ENCODE measurements around the gene PLK3.
"Not testable (repeated sequence)": the region's sequence is repeated elsewhere in the genome, so short reads cannot be mapped to it uniquely, and the experiment has no call there.

Gene PLK3

DNA sequence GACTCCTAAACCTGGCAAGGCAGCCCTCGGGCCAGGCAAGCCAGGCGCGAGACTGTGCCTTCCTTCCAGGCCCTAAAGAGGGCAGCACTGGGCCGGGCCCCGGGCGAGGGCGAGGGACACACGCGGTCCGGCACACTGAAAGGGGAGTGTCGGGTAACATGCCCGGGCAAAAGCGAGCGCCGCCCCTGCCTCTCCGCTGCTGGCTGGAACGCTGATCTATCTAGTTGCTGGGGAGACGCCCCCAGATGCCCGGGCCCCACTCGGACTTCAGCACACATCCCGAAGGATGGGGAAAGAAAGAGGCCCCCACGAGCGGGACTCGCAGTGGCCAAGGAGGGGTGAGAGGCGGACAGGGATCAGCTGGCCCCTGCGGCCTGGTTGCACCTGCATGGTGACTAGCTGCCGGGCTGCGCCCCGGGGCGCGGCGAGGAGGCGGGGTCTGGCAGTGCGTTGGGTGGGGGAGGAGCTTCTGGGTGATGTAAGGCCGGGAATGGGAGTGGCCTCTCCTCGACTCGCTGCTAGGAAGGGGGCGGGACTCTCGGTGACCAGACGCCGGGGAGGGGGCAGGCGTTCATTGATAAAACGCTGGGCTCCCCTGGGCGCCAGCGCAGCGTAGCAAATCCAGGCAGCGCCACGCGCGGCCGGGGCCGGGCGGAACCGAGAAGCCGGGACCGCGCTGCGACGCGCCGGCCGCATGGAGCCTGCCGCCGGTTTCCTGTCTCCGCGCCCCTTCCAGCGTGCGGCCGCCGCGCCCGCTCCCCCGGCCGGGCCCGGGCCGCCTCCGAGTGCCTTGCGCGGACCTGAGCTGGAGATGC lies at the start of gene PLK3:
Gene PLK3, plus strand, starts transcription at position 608 of the 815 bp plus-strand sequence. Its CDS starts 87 bp downstream, at position 695.
- peak; percentile 96 for DNase-seq

- DNase-seq = no peak
Observed at GRCh38 chr1:44757420-44757819, 42.8 kb upstream of the PLK3 start.

DNA sequence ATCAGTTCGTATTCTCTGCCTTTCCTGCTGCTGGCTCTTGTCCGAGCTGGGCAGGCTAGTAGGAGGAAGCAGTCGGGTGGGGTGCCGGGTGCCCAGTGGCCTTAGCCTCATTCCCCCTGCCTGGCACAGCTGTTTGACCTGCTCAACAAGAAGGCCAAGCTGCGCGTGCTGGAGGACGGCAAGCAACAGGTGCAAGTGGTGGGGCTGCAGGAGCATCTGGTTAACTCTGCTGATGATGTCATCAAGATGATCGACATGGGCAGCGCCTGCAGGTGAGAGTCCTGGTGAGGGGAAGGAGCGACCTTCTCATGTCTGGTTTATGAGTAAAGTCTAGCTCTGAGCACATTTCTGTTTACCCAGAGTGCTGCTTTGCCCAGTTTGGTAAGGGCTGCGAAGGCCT lies 41.1 kb upstream of the PLK3 start:
- DNase-seq = no peak

- no peak for DNase-seq
Observed at GRCh38 chr1:44760876-44761275, 39.3 kb upstream of the PLK3 start.

DNA sequence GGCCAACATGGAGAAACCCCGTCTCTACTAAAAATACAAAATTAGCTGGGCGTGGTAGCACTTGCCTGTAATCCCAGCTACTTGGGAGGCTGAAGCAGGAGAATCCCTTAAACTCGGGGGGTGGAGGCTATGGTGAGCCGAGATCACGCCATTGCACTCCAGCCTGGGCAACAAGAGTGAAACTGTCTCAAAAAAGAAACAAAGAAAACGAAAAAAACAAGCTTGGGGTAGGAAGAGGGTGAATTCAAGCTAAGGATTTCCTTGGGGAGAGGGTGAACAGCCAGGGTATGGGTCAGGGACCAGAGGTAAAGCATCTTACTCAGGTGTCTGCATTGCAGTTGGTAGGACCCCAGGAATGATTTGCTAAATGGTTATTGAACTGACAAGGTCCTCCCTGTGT lies 33.8 kb upstream of the PLK3 start:
- DNase-seq = not testable (repeated sequence)

DNA sequence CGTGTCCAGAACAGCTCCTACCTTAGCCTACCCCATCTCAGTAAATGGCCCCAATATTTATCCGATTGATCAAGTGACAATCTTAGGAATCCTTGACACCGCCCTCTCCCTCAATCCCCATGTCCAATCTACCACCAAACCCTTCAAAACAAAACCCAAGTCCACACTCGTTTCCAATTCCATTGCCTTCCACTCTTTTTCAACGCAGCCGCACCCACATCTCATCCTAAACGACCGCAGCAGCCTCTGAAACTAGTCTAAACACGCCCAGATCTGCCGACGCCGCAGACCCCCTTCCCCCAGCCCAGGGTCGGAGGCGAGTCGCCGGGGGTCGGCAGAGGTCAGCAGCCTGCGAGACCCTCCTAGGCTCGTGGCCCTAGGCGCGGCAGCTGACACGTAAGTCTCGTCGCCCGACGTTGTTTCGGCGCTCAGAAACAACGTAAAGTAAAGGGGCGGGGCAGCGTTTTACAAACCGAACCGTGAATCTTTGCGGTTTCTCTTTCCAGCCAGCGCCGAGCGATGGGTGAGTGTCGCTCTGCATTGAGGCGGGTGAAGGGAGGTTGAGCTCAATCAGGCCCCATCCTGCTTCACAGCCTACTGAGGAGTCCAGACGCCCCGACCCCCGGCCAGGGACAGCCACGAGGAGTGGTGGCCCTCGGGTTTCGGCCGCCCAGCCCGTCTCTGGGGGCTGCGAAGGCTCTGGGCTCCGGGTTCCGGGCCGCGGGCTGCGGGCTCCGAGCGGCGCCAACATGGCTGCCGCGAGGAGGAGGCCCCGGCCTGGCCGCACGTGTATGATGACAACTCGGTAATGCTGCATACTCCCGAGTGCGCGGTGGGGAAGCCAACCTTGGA lies 24.9 kb upstream of the PLK3 start, which contains the start of gene RPS8:
Gene RPS8, plus strand, starts transcription at position 463 of the 852 bp plus-strand sequence. Its CDS starts 57 bp downstream, at position 520.
- DNase-seq = peak; percentile 97

- no peak for DNase-seq
Observed at GRCh38 chr1:44775930-44776729, 24.0 kb upstream of the PLK3 start.

GRCh38 chr1:44776730-44777068 lies 23.5 kb upstream of the PLK3 start:
- DNase-seq = no peak

- no peak for DNase-seq
Observed at GRCh38 chr1:44777547-44777946, 22.6 kb upstream of the PLK3 start.

DNA sequence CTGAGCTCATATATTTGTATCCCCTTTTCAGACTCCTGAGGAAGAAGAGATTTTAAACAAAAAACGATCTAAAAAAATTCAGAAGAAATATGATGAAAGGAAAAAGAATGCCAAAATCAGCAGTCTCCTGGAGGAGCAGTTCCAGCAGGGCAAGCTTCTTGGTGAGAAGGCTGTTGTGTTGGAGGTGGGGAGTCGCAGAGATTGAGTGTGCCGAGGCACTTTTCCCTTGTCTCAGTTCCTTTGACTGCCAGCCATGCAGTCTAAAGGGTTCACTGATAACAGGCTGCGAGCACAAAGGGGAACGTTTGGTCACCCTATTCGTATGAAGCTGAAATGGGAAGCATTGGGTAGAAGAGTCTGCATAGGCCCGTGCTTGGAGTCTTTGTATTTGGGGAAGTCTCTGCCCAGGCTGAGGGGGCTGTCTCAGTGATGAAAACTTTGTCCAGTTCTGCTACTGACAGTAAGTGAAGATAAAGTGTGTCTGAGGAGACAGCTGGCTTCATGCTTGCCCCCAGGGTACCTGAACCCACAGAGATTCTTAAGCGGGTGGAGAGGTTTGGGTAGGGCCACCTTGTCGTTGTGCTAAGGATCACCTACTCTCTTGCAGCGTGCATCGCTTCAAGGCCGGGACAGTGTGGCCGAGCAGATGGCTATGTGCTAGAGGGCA lies 22.1 kb upstream of the PLK3 start:
- DNase-seq = no peak

GRCh38 chr1:44778705-44779576 lies 21.2 kb upstream of the PLK3 start:
- DNase-seq = no peak

DNA sequence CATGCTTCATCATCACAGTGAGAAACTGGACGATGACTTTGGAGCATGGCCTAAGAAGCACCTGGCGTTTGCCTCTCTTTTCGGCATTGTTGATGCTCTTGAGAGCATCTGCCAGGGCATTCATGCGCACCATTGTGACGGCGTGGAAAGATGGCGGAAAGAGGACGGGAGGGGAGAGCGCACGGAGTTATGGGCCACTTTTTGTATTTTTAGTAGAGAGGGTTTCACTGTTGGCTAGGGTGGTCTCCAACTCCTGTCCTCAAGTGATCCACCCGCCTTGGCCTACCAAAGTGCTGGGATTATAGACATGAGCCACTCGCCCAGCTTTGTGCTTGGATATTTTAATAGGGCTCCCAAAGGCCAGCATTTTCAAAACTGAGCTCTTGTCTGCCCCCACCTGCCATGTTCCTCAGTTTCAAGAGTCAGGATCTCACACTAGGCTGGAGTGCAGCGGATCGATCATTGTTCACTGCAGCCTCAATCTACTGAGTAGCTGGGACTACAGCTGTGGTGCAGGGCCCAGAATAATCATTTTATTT lies 19.5 kb upstream of the PLK3 start:
- DNase-seq = no peak

GRCh38 chr1:44783697-44784093 lies 16.5 kb upstream of the PLK3 start:
- peak; percentile 36 for DNase-seq

DNA sequence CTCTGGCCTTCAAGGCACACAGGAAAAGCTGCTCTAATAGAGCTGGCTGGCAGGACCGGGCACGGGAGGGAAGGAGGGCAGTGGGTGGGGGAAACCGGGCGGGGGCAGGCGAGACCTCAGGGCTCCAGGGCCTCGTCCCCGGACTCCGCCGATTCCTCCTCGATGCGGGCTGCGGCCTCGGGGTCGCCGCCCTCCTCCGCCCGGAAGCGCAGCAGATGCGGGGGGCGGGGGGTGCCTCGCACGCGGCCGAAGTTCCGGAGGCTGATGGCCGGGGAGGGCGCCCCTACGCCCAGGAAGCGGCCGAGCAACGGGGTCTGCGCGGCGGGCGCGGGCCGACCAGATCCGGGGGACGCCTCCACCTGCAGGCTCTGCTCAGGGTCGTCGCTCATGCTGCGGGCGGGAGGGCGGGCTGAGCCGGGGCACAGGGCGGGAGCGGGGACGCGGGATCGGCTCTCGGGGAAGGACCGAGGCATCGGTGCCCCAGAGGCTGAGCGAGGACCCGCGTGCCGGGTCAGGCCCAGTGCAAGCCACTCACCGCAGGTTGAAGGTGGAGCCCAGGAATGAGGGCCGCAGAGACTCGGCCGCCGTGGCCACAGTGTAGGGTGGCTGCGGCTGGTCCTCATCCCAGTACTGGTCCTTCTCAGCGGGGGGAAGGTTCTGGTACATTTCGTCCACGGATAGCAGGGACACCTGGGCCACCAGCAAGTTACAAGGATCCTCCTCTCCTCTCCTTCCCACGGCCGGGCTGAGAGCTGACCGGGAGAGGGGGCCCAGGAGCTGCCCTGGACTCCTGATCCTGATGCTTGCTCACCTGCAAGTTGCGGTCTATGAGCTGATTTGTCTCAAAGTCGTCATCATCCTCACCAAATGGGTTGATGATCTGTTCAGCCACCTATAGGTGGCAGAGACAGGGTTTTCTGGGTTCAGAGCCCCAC lies 15.8 kb upstream of the PLK3 start:
- peak; percentile 24 for DNase-seq

- no peak for DNase-seq
Observed at GRCh38 chr1:44785029-44785380, 15.2 kb upstream of the PLK3 start.

GRCh38 chr1:44785501-44786137 lies 14.6 kb upstream of the PLK3 start:
- no peak for DNase-seq

- peak; percentile 77 for DNase-seq
Observed at GRCh38 chr1:44786138-44786840, 13.9 kb upstream of the PLK3 start.

- no peak for DNase-seq
Observed at GRCh38 chr1:44786841-44787426, 13.2 kb upstream of the PLK3 start.

DNA sequence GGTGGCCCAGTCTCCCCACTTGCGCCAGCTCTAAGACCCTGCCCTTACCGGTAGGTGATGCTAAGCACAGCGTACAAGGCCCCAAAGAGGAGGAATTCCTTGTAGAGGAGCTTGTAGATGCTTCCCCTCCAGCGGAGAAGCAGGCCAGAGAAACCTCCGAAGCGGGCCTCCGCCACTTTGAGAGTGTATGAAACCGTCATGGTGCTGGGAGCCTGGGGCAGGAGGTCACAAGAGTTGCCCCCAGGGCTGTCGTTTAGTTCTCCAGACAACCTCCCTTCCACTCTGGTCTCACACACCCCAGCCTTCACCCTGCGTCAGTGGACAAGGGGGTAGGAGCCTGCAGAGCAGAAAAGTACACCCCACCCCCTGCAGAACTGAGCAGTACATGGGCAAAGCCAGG lies 12.7 kb upstream of the PLK3 start:
- no peak for DNase-seq
